ENCODE results near the gene GLS. TPM values are rescaled to one million over a fixed set of nuclear protein-coding genes. Genes with fewer than 3 reads are reported as not detected.

The GLS gene
- total RNA-seq, 3 donors from 2014 or later = 96.7 to 157 (median 133) TPM

GRCh38 chr2:190974629-190975361 lies 94.2 kb downstream of the GLS start:
- intact Hi-C loops (cut with DNase I; ENCODE audit: low total_unique reads) = no loop called here
- Histone ChIP-seq H3K4me3 (no peak overlapping the region), H3K9me3 (no peaks in the 10 kb centered on the region), H3K36me3 (peaks cover 3% of the 10 kb centered on the region), H3K27ac (peak overlapping the region in 1 of 2 donors; percentile 49), H3K4me1 (no peaks in the 10 kb centered on the region), H3K27me3 (no peaks in the 10 kb centered on the region)
- DNase-seq (ENCODE audit: low spot score in 2 of 2) = no peak
- TF ChIP-seq, protein P1, sequence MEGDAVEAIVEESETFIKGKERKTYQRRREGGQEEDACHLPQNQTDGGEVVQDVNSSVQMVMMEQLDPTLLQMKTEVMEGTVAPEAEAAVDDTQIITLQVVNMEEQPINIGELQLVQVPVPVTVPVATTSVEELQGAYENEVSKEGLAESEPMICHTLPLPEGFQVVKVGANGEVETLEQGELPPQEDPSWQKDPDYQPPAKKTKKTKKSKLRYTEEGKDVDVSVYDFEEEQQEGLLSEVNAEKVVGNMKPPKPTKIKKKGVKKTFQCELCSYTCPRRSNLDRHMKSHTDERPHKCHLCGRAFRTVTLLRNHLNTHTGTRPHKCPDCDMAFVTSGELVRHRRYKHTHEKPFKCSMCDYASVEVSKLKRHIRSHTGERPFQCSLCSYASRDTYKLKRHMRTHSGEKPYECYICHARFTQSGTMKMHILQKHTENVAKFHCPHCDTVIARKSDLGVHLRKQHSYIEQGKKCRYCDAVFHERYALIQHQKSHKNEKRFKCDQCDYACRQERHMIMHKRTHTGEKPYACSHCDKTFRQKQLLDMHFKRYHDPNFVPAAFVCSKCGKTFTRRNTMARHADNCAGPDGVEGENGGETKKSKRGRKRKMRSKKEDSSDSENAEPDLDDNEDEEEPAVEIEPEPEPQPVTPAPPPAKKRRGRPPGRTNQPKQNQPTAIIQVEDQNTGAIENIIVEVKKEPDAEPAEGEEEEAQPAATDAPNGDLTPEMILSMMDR (IDR thresholded peaks at IDR 0.05) = no peak

DNA sequence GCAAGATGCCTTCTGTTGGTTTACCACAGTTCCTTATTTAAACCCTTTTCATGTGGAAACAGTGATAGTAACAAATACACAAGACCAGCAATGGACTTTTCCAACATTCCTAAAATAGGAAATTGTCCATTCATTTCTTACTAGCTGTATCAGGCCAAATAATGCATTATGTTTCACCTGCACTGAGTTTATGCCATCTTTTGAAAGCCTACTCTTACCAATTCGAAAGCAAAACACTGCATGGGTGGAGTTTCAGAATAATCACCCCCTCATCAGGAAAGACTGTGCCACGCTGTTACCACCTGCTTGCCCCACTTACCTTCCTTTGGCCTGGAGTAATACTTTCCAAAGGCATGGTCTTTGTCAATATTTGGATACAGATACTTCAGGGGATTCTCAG lies 95.9 kb downstream of the GLS start:
- no peak for TF ChIP-seq POLR2AphosphoS5 (IDR thresholded peaks at IDR 0.05)
- TF ChIP-seq POLR2A (IDR thresholded peaks at IDR 0.05) = no peak
- TF ChIP-seq, protein P1 (IDR thresholded peaks at IDR 0.05) = no peak
- Histone ChIP-seq H3K27me3 (no peaks in the 10 kb centered on the region), H3K4me1 (no peaks in the 10 kb centered on the region), H3K4me3 (no peak overlapping the region), H3K9me3 (no peaks in the 10 kb centered on the region), H3K27ac (no peak overlapping the region), H3K36me3 (peaks cover 5% of the 10 kb centered on the region)
- intact Hi-C loops (cut with DNase I; ENCODE audit: low total_unique reads) = no loop called here
- no peak for DNase-seq (ENCODE audit: low spot score in 2 of 2)

GRCh38 chr2:190977505-190977904 lies 96.9 kb downstream of the GLS start:
- DNase-seq (ENCODE audit: low spot score in 2 of 2) = no peak
- intact Hi-C loops (cut with DNase I; ENCODE audit: low total_unique reads) = no loop called here
- TF ChIP-seq, protein P1 (IDR thresholded peaks at IDR 0.05) = no peak
- TF ChIP-seq POLR2AphosphoS5 (IDR thresholded peaks at IDR 0.05) (no peak), POLR2A (IDR thresholded peaks at IDR 0.05) (no peak)
- peaks cover 12% of the 10 kb centered on the region for H3K36me3 ChIP-seq
- no peaks in the 10 kb centered on the region for H3K9me3 ChIP-seq
- H3K27ac ChIP-seq = no peak overlapping the region
- H3K4me3 ChIP-seq = no peak overlapping the region
- H3K4me1 ChIP-seq = no peaks in the 10 kb centered on the region
- no peaks in the 10 kb centered on the region for H3K27me3 ChIP-seq

GRCh38 chr2:190978389-190979053 lies 97.9 kb downstream of the GLS start:
- H3K27me3 ChIP-seq = no peaks in the 10 kb centered on the region
- no peaks in the 10 kb centered on the region for H3K4me1 ChIP-seq
- TF ChIP-seq POLR2A (IDR thresholded peaks at IDR 0.05) = no peak
- TF ChIP-seq, protein P1 (IDR thresholded peaks at IDR 0.05) = no peak
- TF ChIP-seq POLR2AphosphoS5 (IDR thresholded peaks at IDR 0.05) = no peak
- no peaks in the 10 kb centered on the region for H3K9me3 ChIP-seq
- intact Hi-C loops (cut with DNase I; ENCODE audit: low total_unique reads) = no loop called here
- no peak overlapping the region for H3K4me3 ChIP-seq
- H3K27ac ChIP-seq = no peak overlapping the region
- no peak for DNase-seq (ENCODE audit: low spot score in 2 of 2)
- H3K36me3 ChIP-seq = peaks cover 18% of the 10 kb centered on the region

- no peaks in the 10 kb centered on the region for H3K4me1 ChIP-seq
- peaks cover 18% of the 10 kb centered on the region for H3K36me3 ChIP-seq
- TF ChIP-seq, protein P1 (IDR thresholded peaks at IDR 0.05) = no peak
- TF ChIP-seq POLR2AphosphoS5 (IDR thresholded peaks at IDR 0.05) = peak in 2 of 3 donors; percentile 15 to 52
- H3K4me3 ChIP-seq = peak overlapping the region in 1 of 3 donors; percentile 10
- H3K9me3 ChIP-seq = no peaks in the 10 kb centered on the region
- peak overlapping the region; percentile 56 to 76 for H3K27ac ChIP-seq
- intact Hi-C loops (cut with DNase I; ENCODE audit: low total_unique reads) = no loop called here
- H3K27me3 ChIP-seq = no peaks in the 10 kb centered on the region
- DNase-seq (ENCODE audit: low spot score in 2 of 2) = peak; percentile 58 to 79
Observed at GRCh38 chr2:190979906-190980629, 99.4 kb downstream of the GLS start.
